ENCODE data around the gene TM7SF2.

TM7SF2 gene

GRCh38 chr11:65111744-65112545, at the start of gene TM7SF2:
Gene TM7SF2, plus strand, starts transcription at chr11:65111872. Its CDS starts 144 bp downstream, at chr11:65112016.
- peak; percentile 95 for DNase-seq

GRCh38 chr11:65063532-65063931, 48.1 kb upstream of the TM7SF2 start:
- DNase-seq, result no peak

DNA sequence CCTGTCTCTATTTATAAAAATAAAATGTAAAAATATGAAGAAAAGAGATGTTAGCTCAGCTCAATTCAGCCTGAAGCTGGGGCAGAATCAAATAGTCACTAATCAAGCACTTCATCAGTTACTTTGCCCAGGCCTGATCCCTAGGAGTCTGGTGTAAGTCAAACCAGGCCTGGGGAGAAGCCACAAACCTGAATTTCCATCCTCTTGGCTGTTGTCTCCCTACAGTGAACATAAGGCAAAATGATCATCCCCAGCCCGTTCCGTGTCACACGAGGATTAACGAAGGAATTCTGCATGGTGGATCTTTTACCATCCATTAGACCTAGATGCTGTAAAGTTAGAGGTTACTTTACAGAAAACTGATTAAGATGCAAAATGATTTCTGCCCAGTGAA, 46.8 kb upstream of the TM7SF2 start:
- DNase-seq, result no peak

DNA sequence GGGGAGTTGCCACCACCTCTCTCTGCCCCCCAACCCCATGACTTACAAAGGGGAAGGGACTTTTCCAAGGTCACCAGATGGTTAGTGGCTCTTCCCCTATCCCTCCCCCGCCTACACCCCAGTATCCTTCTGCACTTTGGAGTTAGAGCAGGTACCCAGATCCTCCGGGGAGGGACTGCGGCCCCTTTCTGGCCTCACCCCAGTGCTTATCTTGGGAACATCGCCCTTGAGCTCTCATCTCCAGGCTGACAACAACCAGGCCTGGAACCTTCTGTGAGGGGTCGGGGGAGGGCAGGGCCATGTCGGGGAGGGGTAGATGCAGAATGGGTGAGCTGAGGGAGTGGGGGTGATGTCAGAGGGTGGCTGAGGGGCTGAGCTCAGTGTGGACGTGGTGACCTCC, 45.8 kb upstream of the TM7SF2 start:
- DNase-seq, result no peak

GRCh38 chr11:65066315-65066714, 45.4 kb upstream of the TM7SF2 start:
- DNase-seq, result no peak

- DNase-seq, result no peak
Observed at GRCh38 chr11:65066805-65067291, 44.8 kb upstream of the TM7SF2 start.

DNA sequence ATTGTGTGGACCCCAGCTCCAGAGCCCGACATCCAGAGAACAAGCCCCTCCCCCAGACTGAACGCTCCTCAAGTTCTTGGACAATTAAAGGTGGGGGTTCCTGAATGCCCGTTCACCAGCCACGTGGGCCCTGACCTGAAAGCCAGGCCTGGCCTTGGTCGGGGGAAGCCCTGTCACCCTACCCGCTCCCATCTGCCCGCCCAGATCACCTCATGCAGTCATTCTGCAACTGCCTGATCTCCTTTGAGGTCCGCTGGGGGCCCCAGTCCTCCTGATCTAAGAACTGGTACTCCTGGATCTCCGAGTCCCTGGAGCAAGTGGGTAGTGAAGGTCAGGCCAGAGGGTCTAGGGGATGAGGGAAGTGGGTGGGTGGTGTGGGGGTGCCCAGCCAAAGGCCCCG, 44.2 kb upstream of the TM7SF2 start:
- no peak for DNase-seq

DNA sequence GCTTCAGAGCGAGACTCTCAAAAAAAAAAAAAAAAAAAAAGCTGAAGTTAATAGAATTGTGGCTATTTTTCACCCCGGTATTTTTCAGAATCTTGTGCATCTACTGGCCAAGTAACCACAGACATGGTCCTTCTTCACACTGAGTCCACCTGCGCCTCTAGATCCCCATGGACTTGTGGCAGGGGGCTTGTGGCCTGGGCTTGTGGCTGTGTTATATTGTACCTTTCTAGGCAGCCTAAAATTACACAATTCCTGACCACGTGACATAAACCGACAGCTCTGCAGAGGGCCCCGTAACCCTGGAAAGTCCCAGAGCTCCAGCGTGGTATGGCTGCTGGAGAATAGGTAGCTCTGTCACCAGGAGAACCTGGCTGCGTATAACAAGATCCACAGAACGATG, 42.5 kb upstream of the TM7SF2 start:
- no peak for DNase-seq

GRCh38 chr11:65071907-65072630, 39.6 kb upstream of the TM7SF2 start:
- peak; percentile 56 for DNase-seq

DNA sequence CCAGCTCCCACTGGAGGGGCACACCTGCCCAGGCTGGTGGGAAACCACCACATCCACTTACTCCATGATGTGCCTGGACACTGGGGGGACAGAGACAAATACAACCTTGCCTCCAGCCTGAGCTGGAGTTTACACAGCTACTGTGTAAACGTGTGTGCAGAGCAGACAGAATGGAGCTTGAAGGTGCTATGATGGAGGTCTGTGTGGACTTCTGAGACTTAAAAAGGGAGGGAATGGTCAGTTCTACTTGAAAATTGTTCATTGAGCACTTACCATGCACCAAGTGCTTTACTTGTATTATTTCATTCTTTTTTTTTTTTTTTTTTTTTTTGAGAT, 39.1 kb upstream of the TM7SF2 start:
- no peak for DNase-seq

GRCh38 chr11:65077451-65077850, 34.2 kb upstream of the TM7SF2 start:
- peak; percentile 39 for DNase-seq

GRCh38 chr11:65078151-65078550, 33.5 kb upstream of the TM7SF2 start:
- DNase-seq, result peak; percentile 46

DNA sequence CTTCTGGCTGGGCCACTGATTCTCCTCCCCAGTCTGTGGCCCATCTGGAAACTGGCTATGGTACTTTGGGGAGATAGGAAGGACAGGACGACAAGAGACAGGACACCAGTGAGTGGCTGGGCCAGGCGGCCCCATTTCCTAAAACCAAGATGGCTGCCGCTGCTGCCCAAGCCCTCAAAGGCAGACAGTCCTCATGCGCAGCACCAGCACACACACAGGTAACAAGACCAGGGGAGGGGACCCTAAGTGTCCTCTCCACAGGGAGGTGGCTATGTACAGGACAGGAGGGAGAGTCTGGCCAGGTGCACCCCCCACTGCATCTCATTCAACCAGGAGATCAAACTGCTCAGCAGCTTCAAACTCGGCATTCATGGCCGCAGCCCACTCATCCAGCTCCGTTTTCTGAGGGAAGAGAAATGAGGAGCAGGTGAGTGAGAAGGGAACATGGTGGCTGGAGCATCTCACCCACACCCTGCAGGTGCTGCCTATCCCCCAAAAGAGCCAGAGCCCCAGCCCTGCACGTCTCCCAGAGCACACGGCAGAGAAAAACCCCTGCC, 32.8 kb upstream of the TM7SF2 start:
- no peak for DNase-seq

DNA sequence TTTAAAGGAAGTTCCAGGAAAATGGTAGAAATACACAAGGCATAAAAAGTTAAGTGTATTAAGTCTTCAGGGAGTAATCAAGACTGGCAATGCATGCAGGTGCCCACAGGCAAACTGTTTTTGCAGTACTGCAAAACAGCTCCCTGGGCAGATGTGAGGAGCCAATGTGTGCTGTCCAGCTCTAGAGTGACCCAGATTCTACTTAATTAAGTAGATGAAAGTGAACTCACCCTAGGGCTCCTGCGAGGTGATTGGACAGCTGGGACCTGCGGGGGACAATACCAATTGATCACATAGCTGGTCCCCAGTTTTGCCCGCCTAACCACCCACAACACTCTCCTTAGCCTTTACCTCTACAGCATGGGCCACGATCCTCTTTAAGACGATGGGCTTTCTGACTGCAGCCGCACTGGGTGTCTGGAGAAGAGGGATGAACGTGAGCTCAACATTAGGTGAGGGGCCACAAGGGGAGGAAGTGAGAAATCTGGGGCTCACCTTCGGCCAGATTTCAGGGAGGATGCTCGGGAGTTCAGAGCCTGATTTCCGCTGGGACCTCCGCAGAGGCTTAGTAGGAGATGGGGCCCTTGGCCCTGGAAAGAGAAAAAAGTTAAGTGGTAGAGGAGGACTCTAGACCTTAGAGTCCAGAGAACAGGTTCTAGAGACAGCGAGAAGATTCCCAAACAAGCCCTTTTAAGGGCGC, 28.4 kb upstream of the TM7SF2 start:
- no peak for DNase-seq

GRCh38 chr11:65083834-65084597, 27.7 kb upstream of the TM7SF2 start, which contains the start of the genes CDCA5 and ZFPL1:
Gene CDCA5, minus strand, starts transcription at chr11:65084040. Its CDS starts 62 bp downstream, at chr11:65083978.
Gene ZFPL1, plus strand, starts transcription at chr11:65084222. Its CDS starts 477 bp downstream, at chr11:65084699.
- DNase-seq, result peak; percentile 97

GRCh38 chr11:65084598-65085375, 26.9 kb upstream of the TM7SF2 start:
- no peak for DNase-seq

GRCh38 chr11:65085446-65085845, 26.2 kb upstream of the TM7SF2 start:
- DNase-seq, result peak; percentile 56

DNA sequence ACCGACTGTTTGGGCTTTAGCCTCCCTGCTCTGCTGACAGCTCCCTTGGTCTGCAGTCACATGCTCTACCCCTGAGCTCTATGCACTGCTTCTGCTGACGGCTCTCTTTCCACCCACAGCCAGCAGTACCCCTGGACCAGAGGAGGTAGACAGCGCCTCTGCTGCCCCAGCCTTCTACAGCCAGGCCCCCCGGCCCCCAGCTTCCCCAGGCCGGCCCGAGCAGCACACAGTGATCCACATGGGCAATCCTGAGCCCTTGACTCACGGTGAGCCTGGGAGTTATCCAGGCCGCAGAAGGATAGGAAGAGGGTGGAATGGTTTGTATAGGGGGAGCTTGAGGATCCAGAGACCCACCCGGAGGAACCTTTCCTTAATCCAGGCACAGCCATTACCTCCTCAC, 24.9 kb upstream of the TM7SF2 start:
- no peak for DNase-seq

DNA sequence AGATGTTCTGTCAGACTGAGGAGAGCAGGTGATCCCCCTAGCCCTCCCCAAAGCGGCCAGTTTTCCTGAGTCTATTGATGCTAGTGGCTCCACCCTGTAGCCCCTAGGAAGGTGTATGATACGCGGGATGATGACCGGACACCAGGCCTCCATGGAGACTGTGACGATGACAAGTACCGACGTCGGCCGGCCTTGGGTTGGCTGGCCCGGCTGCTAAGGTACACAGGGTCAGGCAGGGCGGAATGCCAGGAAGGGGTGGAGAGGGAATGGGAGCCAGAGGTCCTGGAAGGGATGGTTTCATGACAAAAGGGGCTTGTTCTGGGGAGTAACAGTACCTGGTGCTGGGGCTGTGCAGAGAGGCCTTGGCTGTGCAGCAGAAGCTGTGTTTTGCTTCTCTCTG, 24.5 kb upstream of the TM7SF2 start:
- no peak for DNase-seq

DNA sequence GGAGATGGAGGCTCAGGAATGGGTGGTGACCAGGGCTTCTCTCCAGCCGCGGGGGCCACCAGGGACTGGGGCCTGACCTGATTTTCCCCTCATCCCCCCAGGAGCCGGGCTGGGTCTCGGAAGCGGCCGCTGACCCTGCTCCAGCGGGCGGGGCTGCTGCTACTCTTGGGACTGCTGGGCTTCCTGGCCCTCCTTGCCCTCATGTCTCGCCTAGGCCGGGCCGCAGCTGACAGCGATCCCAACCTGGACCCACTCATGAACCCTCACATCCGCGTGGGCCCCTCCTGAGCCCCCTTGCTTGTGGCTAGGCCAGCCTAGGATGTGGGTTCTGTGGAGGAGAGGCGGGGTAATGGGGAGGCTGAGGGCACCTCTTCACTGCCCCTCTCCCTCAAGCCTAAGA, 23.8 kb upstream of the TM7SF2 start:
- no peak for DNase-seq

DNA sequence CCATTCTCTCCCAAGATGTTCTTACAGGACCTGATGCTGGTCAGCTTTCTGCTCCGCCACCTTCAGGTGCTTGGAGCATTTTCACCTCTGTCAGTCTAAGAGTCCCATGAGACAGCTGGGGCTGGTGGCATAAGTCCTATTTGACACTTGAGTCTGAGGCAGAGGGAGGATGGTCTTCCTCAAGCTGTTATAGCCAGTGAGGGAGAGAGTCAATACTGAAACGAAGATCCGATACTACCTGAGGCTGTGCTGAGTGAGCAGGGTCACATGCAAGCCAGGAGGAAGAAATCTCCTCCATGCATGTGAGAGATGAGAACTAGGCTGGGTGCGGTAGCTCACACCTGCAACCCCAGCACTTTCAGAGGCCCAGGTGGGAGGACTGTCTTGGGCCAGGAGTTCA, 22.1 kb upstream of the TM7SF2 start:
- DNase-seq, result no peak

GRCh38 chr11:65090628-65091027, 21.0 kb upstream of the TM7SF2 start:
- no peak for DNase-seq

All from inflammatory macrophage treated with lipopolysaccharide for 4 hours (primary cell).